Stimulated activated naive CD8-positive, alpha-beta T cell treated with anti-CD3 and anti-CD28 coated beads, Interleukin-15, Interleukin-2, amounts not matched to agents 100 ng/mL and 50 ng/mL, for 24 hours (primary cell): ENCODE data around the gene ANGEL1.

Source experiments
- H3K27ac Mint-ChIP-seq: one replicate; pipeline ENCODE4 v1.8.0; 2021; ENCODE audit warnings: mild to moderate bottlenecking, mixed read lengths
- H3K27me3 Mint-ChIP-seq: one replicate; pipeline ENCODE4 v1.8.0; 2021; ENCODE audit warnings: mixed read lengths
- H3K36me3 Mint-ChIP-seq: one replicate; pipeline ENCODE4 v1.8.0; 2021; ENCODE audit warnings: low read depth, mixed read lengths
- H3K4me1 Mint-ChIP-seq: one replicate; pipeline ENCODE4 v1.8.0; 2021; ENCODE audit warnings: low read depth, mixed read lengths
- H3K4me3 Mint-ChIP-seq: one replicate; pipeline ENCODE4 v1.8.0; 2021; ENCODE audit warnings: mild to moderate bottlenecking, mixed read lengths
- H3K9me3 Mint-ChIP-seq: one replicate; pipeline ENCODE4 v1.8.0; 2021; ENCODE audit warnings: mixed read lengths

Gene ANGEL1

DNA sequence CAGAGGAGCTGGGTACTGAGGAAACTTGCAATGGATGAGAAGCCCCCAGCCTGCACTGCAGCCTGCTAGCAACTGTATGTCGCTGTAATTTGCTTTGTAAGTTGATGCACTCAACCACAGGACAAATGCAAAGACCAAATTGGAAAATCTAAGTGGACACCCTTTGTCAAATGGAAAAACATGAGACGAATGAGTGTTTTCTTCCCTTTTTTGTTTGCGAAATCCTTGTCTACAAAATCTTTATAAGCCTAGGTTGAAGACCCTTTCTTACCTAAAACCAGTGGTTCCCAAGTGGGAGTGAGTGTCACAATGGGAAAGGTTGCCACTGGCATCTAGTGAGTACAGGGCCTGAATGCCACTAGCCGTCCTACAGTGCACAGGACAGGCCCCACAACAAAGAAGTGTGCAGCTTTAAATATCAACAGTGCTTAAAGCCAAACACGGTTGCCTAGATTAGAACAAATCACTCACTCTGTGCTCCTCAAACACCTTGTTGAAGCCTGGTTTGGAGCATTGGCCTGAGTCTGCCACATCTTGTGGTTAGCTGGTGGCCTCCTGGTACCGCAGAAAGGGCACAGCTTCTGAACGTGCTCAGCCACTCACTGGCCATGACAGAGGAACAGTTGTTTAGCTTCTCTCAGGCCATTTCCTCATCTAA lies 59.0 kb downstream of the ANGEL1 start:
- H3K4me3 Mint-ChIP-seq = no peak overlapping the region
- no peaks in the 10 kb centered on the region for H3K4me1 Mint-ChIP-seq
- H3K27ac Mint-ChIP-seq = no peak overlapping the region

DNA sequence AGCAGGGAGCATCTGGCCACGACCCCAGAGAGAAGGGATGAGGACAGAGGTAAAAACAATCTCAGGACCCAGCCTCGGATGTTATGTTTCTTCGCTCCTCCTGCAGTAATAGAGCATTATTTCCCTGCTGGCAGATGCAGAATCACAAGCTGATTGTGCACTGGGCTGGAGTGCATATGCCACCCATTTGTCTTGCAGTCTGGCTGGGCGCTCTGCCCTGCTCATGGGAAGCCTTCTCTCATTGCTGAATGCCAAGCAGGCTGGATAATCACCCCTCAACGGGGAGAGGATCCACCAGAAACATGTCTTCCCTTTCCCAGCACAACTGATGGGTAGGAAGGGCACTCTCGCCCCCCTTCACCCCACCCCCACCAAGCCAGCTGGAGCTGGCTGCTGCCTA lies 59.9 kb downstream of the ANGEL1 start:
- Mint-ChIP-seq H3K36me3 (no peaks in the 10 kb centered on the region), H3K4me3 (no peak overlapping the region), H3K9me3 (no peaks in the 10 kb centered on the region), H3K27ac (no peak overlapping the region), H3K27me3 (peaks cover 7% of the 10 kb centered on the region), H3K4me1 (no peaks in the 10 kb centered on the region)

More for the DNA sequence above, 59.0 kb downstream of the ANGEL1 start:
- Mint-ChIP-seq H3K36me3 (no peaks in the 10 kb centered on the region), H3K9me3 (no peaks in the 10 kb centered on the region), H3K27me3 (peaks cover 13% of the 10 kb centered on the region)

DNA sequence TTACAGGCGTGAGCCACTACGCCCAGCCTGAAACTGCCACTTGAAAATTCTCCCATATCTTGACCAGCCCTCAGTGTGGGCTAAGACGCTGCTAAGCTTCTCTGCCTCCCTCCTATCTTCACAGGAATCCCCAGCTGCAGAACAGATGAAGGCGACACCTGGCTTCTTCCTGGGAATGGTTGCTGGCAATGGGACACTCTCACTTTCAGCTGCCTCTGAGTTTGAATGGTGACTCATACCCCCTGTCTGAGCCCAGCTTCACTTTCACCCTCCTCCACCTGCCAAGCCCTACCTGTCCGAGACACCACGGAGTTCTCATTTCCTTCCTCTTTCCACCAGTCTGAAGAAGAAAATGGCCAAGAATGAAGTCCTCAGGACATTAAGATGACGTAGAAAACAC lies 69.7 kb downstream of the ANGEL1 start:
- Mint-ChIP-seq H3K4me1 (no peaks in the 10 kb centered on the region), H3K27me3 (peaks cover 31% of the 10 kb centered on the region), H3K36me3 (peaks cover 7% of the 10 kb centered on the region), H3K4me3 (no peak overlapping the region), H3K27ac (no peak overlapping the region), H3K9me3 (peaks cover 23% of the 10 kb centered on the region)

DNA sequence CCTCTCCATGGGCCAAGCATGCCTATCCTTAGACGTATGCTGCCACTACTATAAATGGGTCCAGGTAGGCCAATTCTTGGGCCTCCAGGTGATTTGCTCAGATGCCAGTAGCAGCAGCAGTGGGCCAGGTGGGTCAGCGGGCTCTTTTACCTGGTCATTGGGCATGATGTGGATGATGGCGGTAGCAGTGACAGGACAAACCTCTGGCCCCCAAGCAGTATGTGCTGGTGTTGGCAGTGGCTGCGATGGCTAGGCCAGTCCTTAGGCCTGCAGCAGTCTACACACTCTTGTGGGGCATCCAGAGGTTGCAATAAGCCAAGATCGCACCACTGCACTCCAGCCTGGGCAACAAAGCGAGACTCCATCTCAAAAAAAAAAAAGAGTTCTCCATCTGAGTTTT lies 70.5 kb downstream of the ANGEL1 start:
- peaks cover 23% of the 10 kb centered on the region for H3K9me3 Mint-ChIP-seq
- H3K27ac Mint-ChIP-seq = no peak overlapping the region
- peaks cover 37% of the 10 kb centered on the region for H3K27me3 Mint-ChIP-seq
- H3K36me3 Mint-ChIP-seq = peaks cover 7% of the 10 kb centered on the region
- no peak overlapping the region for H3K4me3 Mint-ChIP-seq
- no peaks in the 10 kb centered on the region for H3K4me1 Mint-ChIP-seq

DNA sequence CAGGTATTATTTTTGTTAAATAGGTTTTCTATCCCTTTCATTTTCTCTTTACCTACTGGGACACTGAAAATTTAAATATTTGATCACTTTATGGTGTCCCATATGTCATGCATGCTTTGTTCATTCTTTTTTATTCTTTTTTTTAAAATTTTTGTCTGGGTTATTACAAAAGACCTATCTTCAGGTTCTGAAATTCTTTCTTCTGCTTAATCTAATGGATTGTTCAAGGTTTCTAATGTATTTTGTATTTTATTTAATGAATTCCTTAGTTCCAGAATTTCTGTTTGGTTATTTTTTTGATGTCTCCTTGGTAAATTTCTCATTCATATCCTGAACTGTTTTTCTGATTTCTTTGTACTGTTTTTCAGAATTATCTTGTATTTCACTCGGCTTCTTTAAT lies 71.6 kb downstream of the ANGEL1 start:
- Mint-ChIP-seq H3K4me3 (no peak overlapping the region), H3K27ac (no peak overlapping the region), H3K27me3 (peaks cover 37% of the 10 kb centered on the region), H3K9me3 (peaks cover 24% of the 10 kb centered on the region), H3K4me1 (no peaks in the 10 kb centered on the region), H3K36me3 (peaks cover 7% of the 10 kb centered on the region)
